ENCODE data around the gene TMEM109.
A peak's percentile ranks its signal among the peaks of the same experiment; 100 is the strongest.

The TMEM109 gene

DNA sequence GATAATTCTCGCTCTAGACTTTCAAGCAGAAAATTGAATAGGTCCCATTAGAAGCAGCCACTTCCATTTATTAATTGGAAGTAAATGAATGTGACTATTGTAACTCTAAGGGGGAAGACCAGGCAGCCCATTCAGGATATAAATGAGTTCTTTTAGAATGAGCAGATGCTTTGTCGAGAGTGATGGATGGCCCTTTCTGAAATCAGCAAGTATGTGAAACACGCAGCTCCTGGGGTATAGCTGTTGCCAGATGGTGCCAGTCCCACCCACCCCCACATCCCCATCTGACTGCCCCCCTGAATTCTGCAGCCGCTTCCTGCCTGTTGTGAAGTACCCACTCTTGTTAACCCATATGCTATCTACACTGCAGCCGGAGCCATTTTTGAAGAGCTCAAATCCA is 34.3 kb downstream of the TMEM109 start:
- Histone ChIP-seq H3K9ac (ENCODE audit: low read depth in 1 of 2, low read length in 2 of 2) (no peak overlapping the region), H3K4me3 (ENCODE audit: low read depth in 1 of 2, low read length in 2 of 2) (peak overlapping the region in 1 of 2 donors; percentile 1), H3K27me3 (ENCODE audit: control insufficient read depth in 1 of 2, insufficient read depth in 2 of 2, low read length in 2 of 2) (no peaks in the 10 kb centered on the region), H3K9me3 (ENCODE audit: control insufficient read depth in 1 of 2, low read length in 2 of 2) (no peaks in the 10 kb centered on the region), H3K27ac (ENCODE audit: low read depth, low read length) (no peak overlapping the region), H3K4me1 (ENCODE audit: control insufficient read depth in 1 of 2, insufficient read depth in 2 of 2, low read length in 2 of 2) (peaks cover 0 to 12% of the 10 kb centered on the region in 2 donors), H3K36me3 (ENCODE audit: control insufficient read depth in 1 of 2, insufficient read depth in 2 of 2, low read length in 2 of 2) (no peaks in the 10 kb centered on the region)

DNA sequence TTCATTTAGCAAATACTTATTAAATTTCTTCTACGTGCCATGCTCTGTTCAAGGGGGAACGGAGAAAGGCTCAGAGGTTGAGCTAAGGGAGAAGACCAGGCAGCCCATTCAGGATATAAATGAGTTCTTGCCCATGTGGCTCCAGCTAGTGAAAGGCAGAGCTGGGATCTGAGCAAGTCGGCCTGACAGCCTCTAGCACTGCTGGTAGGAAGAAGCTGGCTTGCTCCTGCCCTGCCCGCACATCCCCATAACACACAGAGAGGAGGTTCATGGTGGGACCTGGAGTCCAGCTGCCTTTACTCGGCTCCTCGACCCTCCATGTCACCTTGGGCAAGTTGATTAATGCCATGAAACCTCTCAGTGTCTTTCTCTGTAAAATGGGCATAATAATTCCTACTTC is 36.1 kb downstream of the TMEM109 start:
- Histone ChIP-seq H3K27me3 (ENCODE audit: control insufficient read depth in 1 of 2, insufficient read depth in 2 of 2, low read length in 2 of 2) (no peaks in the 10 kb centered on the region), H3K9me3 (ENCODE audit: control insufficient read depth in 1 of 2, low read length in 2 of 2) (no peaks in the 10 kb centered on the region), H3K4me1 (ENCODE audit: control insufficient read depth in 1 of 2, insufficient read depth in 2 of 2, low read length in 2 of 2) (peaks cover 0 to 12% of the 10 kb centered on the region in 2 donors), H3K4me3 (ENCODE audit: low read depth in 1 of 2, low read length in 2 of 2) (peak overlapping the region in 1 of 2 donors; percentile 37), H3K36me3 (ENCODE audit: control insufficient read depth in 1 of 2, insufficient read depth in 2 of 2, low read length in 2 of 2) (no peaks in the 10 kb centered on the region), H3K27ac (ENCODE audit: low read depth, low read length) (no peak overlapping the region), H3K9ac (ENCODE audit: low read depth in 1 of 2, low read length in 2 of 2) (no peak overlapping the region)

DNA sequence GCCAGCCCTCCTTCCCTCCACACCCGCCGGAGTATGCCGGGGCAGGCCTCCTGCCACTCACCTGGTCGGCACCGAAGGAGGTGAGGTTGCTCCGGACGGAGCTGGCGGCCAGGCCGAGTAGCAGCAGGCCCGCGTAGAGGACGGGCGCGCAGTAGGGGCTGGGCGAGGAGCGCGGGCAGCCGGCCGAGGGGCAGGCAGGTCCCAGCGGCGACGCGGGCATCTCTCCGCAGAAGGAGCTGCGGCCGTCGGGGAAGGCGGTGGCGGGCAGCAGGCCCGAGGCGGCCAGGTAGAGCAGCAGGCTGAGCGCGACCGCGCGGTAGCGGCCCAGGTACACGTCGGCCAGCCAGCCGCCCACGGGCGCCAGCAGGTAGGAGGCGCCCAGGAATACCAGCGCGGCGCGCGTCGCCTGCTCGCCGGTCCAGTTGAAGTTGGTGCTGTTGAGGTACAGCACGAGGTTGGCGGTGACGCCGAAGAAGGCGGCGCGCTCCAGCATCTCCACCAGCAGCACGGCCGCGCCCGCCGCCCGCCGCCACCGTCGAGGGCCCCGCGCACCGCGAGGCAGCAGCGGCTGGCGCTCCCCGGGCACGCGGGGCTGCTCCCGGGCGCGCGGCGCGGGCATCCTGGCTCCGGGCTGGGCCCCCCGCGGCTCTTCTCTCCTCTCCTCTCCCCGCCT is 37.1 kb downstream of the TMEM109 start:
- H3K4me1 ChIP-seq (ENCODE audit: control insufficient read depth in 1 of 2, insufficient read depth in 2 of 2, low read length in 2 of 2): peaks cover 0 to 12% of the 10 kb centered on the region in 2 donors
- no peaks in the 10 kb centered on the region for H3K27me3 ChIP-seq (ENCODE audit: control insufficient read depth in 1 of 2, insufficient read depth in 2 of 2, low read length in 2 of 2)
- H3K9me3 ChIP-seq (ENCODE audit: control insufficient read depth in 1 of 2, low read length in 2 of 2): no peaks in the 10 kb centered on the region
- H3K9ac ChIP-seq (ENCODE audit: low read depth in 1 of 2, low read length in 2 of 2): peak overlapping the region in 1 of 2 donors; percentile 48
- H3K27ac ChIP-seq (ENCODE audit: low read depth, low read length): peak overlapping the region; percentile 51
- H3K36me3 ChIP-seq (ENCODE audit: control insufficient read depth in 1 of 2, insufficient read depth in 2 of 2, low read length in 2 of 2): no peaks in the 10 kb centered on the region
- peak overlapping the region; percentile 61 to 81 for H3K4me3 ChIP-seq (ENCODE audit: low read depth in 1 of 2, low read length in 2 of 2)

DNA sequence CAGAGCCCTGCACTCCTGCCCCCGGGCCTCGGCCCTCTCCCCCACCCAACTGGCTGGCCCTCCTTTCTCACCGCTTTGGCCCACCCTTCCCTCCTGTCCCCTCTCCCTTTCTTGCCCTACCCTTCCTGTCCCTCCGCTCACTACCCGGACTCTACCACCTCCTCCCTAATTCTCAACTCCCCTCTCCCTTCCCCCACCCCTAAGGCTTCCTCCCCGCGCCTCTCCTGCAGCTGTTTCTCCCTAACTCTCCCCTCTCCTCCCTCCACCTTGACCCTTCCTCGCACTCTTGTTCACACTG is 37.6 kb downstream of the TMEM109 start:
- Histone ChIP-seq H3K27me3 (ENCODE audit: control insufficient read depth in 1 of 2, insufficient read depth in 2 of 2, low read length in 2 of 2) (no peaks in the 10 kb centered on the region), H3K27ac (ENCODE audit: low read depth, low read length) (peak overlapping the region; percentile 51), H3K4me1 (ENCODE audit: control insufficient read depth in 1 of 2, insufficient read depth in 2 of 2, low read length in 2 of 2) (peaks cover 0 to 12% of the 10 kb centered on the region in 2 donors), H3K36me3 (ENCODE audit: control insufficient read depth in 1 of 2, insufficient read depth in 2 of 2, low read length in 2 of 2) (no peaks in the 10 kb centered on the region), H3K4me3 (ENCODE audit: low read depth in 1 of 2, low read length in 2 of 2) (peak overlapping the region; percentile 61 to 81), H3K9me3 (ENCODE audit: control insufficient read depth in 1 of 2, low read length in 2 of 2) (no peaks in the 10 kb centered on the region), H3K9ac (ENCODE audit: low read depth in 1 of 2, low read length in 2 of 2) (peak overlapping the region; percentile 48 to 55)

DNA sequence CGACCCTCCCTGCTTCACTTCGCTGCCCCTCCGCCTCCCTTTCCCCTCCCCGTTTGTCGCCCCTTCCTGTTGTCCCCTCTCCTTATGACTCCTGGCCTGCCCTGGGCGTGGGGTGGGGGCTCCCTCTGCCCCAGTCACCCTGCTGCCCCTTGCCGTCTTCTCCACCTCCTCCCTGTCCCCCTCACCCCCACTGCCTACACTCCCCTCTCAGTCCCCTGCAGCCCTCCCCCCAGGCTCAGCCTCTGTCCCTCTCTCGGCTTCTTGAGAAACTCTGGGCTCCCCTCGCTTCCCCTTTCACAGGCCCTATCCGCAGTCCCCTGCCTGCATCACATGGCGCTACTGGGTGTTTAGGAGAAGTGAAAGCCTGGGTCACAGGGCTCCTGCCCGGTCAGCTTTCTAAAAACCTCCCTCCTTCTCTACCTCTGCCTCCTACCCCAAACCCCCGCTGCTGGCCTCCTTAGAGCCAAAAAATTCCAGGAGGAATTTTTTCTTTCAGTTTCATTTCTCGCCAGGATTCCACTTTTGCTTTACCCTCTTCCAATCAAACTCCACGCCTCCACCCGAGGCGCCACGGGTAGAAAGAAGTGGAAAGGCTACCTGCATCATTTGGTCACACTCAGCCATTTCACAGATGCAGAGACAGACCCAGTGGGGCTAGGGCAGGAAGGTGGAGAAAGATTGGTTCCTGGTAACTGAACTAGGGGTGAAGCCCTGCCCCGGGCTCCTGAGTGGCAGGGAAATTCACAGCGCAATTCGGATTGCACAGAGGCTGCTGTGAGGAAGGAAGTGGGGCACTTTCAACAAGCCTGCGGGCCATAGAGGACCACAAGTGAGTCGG is 38.2 kb downstream of the TMEM109 start, which contains the start of gene SLC15A3:
SLC15A3 (minus strand) TSS at position 273 of the 838 bp plus-strand sequence. CDS start 625 bp downstream, outside the sequence.
- Histone ChIP-seq H3K4me3 (ENCODE audit: low read depth in 1 of 2, low read length in 2 of 2) (peak within 1 kb of the TSS; percentile 61 to 81), H3K36me3 (ENCODE audit: control insufficient read depth in 1 of 2, insufficient read depth in 2 of 2, low read length in 2 of 2) (no peaks in the 10 kb centered on the region), H3K27me3 (ENCODE audit: control insufficient read depth in 1 of 2, insufficient read depth in 2 of 2, low read length in 2 of 2) (no peaks in the 10 kb centered on the region), H3K9me3 (ENCODE audit: control insufficient read depth in 1 of 2, low read length in 2 of 2) (no peaks in the 10 kb centered on the region), H3K4me1 (ENCODE audit: control insufficient read depth in 1 of 2, insufficient read depth in 2 of 2, low read length in 2 of 2) (peaks cover 0 to 12% of the 10 kb centered on the region in 2 donors), H3K9ac (ENCODE audit: low read depth in 1 of 2, low read length in 2 of 2) (peak within 1 kb of the TSS; percentile 48 to 55), H3K27ac (ENCODE audit: low read depth, low read length) (peak within 1 kb of the TSS; percentile 51)

DNA sequence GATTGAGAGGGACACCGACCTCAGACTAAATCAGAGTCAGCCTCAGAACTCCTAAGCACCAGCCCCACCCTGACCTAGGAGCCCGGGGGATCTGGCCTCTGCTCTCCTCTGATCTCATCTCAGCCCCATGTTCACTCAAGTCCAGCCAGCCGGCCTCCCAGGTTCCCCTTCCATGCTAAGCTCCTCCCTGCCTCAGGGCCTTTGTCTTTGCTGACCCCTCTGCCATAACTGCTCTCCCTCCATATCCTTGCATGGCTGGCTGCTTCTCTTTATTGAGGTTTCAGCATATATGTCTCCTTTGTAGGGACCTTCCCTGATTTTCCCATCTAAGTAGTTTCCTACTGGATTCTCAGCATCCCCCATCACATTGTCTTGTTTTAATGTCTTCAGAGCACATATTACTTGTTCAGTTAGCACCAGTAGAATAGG is 38.8 kb downstream of the TMEM109 start:
- peaks cover 0 to 12% of the 10 kb centered on the region in 2 donors for H3K4me1 ChIP-seq (ENCODE audit: control insufficient read depth in 1 of 2, insufficient read depth in 2 of 2, low read length in 2 of 2)

DNA sequence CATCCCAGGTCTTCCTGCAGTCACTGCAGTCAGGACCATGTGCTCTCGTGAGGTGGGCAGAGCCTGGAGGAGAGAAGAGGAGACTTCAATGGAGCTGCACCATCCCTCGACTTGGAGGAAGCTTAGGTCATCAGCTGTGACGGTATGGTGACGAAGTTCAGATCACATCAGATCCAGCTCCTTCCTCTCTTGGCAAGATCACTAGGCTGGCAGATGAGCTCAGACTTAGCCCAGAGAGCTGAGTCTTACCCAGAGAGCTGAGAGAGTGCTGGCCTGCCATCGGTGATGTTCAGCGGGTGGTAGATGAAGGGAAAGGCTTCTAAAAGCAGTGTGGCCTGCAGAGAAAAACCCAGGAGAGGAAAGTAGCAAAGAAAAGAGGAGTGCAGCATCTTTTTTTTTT is 39.8 kb downstream of the TMEM109 start:
- Histone ChIP-seq H3K4me3 (ENCODE audit: low read depth in 1 of 2, low read length in 2 of 2) (no peak overlapping the region), H3K9me3 (ENCODE audit: control insufficient read depth in 1 of 2, low read length in 2 of 2) (no peaks in the 10 kb centered on the region), H3K36me3 (ENCODE audit: control insufficient read depth in 1 of 2, insufficient read depth in 2 of 2, low read length in 2 of 2) (no peaks in the 10 kb centered on the region), H3K9ac (ENCODE audit: low read depth in 1 of 2, low read length in 2 of 2) (no peak overlapping the region), H3K27ac (ENCODE audit: low read depth, low read length) (no peak overlapping the region), H3K27me3 (ENCODE audit: control insufficient read depth in 1 of 2, insufficient read depth in 2 of 2, low read length in 2 of 2) (no peaks in the 10 kb centered on the region), H3K4me1 (ENCODE audit: control insufficient read depth in 1 of 2, insufficient read depth in 2 of 2, low read length in 2 of 2) (peaks cover 0 to 10% of the 10 kb centered on the region in 2 donors)

More for the DNA sequence above, 38.8 kb downstream of the TMEM109 start:
- peak overlapping the region; percentile 48 to 55 for H3K9ac ChIP-seq (ENCODE audit: low read depth in 1 of 2, low read length in 2 of 2)
- H3K27me3 ChIP-seq (ENCODE audit: control insufficient read depth in 1 of 2, insufficient read depth in 2 of 2, low read length in 2 of 2): no peaks in the 10 kb centered on the region
- no peaks in the 10 kb centered on the region for H3K9me3 ChIP-seq (ENCODE audit: control insufficient read depth in 1 of 2, low read length in 2 of 2)
- H3K27ac ChIP-seq (ENCODE audit: low read depth, low read length): peak overlapping the region; percentile 20
- H3K4me3 ChIP-seq (ENCODE audit: low read depth in 1 of 2, low read length in 2 of 2): peak overlapping the region; percentile 61 to 81
- no peaks in the 10 kb centered on the region for H3K36me3 ChIP-seq (ENCODE audit: control insufficient read depth in 1 of 2, insufficient read depth in 2 of 2, low read length in 2 of 2)

DNA sequence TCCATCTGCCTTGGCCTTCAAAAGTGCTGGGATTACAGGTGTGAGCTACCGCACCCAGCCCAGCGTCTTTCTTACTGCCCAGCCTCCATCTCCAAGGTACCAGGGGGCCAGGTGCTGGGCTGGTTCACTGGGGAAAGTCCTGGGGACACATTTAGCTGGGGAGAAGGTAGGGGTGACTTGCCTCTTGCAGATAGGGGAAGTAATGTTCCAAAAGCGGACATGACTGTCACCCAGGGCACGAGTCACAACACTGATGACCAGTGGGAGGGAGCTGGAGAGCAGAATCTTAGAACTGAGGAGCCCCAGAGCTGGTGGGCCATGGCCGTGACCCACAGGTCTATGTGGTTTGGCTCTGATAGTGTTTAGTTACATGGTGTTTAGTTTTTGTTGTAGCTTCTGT is 40.5 kb downstream of the TMEM109 start:
- no peaks in the 10 kb centered on the region for H3K36me3 ChIP-seq (ENCODE audit: control insufficient read depth in 1 of 2, insufficient read depth in 2 of 2, low read length in 2 of 2)
- no peak overlapping the region for H3K9ac ChIP-seq (ENCODE audit: low read depth in 1 of 2, low read length in 2 of 2)
- H3K9me3 ChIP-seq (ENCODE audit: control insufficient read depth in 1 of 2, low read length in 2 of 2): no peaks in the 10 kb centered on the region
- H3K27ac ChIP-seq (ENCODE audit: low read depth, low read length): no peak overlapping the region
- H3K27me3 ChIP-seq (ENCODE audit: control insufficient read depth in 1 of 2, insufficient read depth in 2 of 2, low read length in 2 of 2): no peaks in the 10 kb centered on the region
- H3K4me1 ChIP-seq (ENCODE audit: control insufficient read depth in 1 of 2, insufficient read depth in 2 of 2, low read length in 2 of 2): peaks cover 0 to 10% of the 10 kb centered on the region in 2 donors
- no peak overlapping the region for H3K4me3 ChIP-seq (ENCODE audit: low read depth in 1 of 2, low read length in 2 of 2)

DNA sequence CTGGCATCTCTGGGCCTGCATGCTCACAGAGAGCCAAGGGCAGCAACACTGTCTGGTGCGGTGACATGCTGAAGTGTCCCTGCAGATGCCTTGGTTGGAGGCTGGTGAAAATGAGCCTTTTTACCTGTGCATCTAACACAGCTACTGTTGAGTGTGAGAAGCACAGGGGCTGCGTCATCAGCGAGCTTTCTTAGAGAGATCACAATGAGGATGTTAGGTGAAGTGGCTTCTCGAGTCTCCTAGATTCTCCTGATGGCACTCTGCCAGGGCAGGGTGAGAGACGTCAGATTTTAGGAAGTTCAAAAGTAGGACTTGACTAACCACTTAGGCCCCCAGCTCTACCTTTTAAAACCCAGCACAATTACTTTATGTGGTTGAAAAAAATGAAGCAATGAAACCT is 41.6 kb downstream of the TMEM109 start:
- Histone ChIP-seq H3K4me3 (ENCODE audit: low read depth in 1 of 2, low read length in 2 of 2) (no peak overlapping the region), H3K27ac (ENCODE audit: low read depth, low read length) (no peak overlapping the region), H3K9ac (ENCODE audit: low read depth in 1 of 2, low read length in 2 of 2) (no peak overlapping the region), H3K9me3 (ENCODE audit: control insufficient read depth in 1 of 2, low read length in 2 of 2) (no peaks in the 10 kb centered on the region), H3K27me3 (ENCODE audit: control insufficient read depth in 1 of 2, insufficient read depth in 2 of 2, low read length in 2 of 2) (no peaks in the 10 kb centered on the region), H3K36me3 (ENCODE audit: control insufficient read depth in 1 of 2, insufficient read depth in 2 of 2, low read length in 2 of 2) (no peaks in the 10 kb centered on the region), H3K4me1 (ENCODE audit: control insufficient read depth in 1 of 2, insufficient read depth in 2 of 2, low read length in 2 of 2) (peaks cover 0 to 10% of the 10 kb centered on the region in 2 donors)

DNA sequence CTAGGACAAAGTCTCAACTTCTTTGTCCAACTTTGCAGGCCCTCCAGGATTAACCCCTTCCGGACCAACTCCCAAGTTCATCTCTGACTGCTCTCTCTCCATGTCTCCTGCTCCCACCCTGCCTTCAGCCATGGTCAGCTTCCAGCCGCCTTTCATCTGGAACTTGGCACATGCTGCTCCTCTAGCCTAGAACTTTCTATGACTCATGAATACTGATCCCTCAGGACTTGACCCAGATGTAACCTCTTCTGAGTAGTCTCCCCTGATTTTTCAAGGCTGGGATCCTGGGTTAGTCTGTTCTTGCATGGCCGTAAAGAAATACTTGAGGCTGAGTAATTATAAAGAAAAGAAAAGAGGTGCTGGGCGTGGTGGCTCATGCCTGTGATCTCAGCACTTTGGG is 43.2 kb downstream of the TMEM109 start:
- H3K4me1 ChIP-seq (ENCODE audit: control insufficient read depth in 1 of 2, insufficient read depth in 2 of 2, low read length in 2 of 2): peaks cover 0 to 5% of the 10 kb centered on the region in 2 donors
- H3K9ac ChIP-seq (ENCODE audit: low read depth in 1 of 2, low read length in 2 of 2): no peak overlapping the region
- H3K4me3 ChIP-seq (ENCODE audit: low read depth in 1 of 2, low read length in 2 of 2): no peak overlapping the region
- H3K27me3 ChIP-seq (ENCODE audit: control insufficient read depth in 1 of 2, insufficient read depth in 2 of 2, low read length in 2 of 2): no peaks in the 10 kb centered on the region
- no peaks in the 10 kb centered on the region for H3K9me3 ChIP-seq (ENCODE audit: control insufficient read depth in 1 of 2, low read length in 2 of 2)
- H3K27ac ChIP-seq (ENCODE audit: low read depth, low read length): no peak overlapping the region
- no peaks in the 10 kb centered on the region for H3K36me3 ChIP-seq (ENCODE audit: control insufficient read depth in 1 of 2, insufficient read depth in 2 of 2, low read length in 2 of 2)
